ENCODE measurements around the gene CCK. TPM values are rescaled to one million over a fixed set of nuclear protein-coding genes. Genes with fewer than 3 reads are reported as not detected.

The CCK gene
- total and polyA plus RNA-seq, 7 donors = 0.20 to 12.5 (median 6.9) TPM; not detected in 2

GRCh38 chr3:42214064-42214463, 51.9 kb downstream of the CCK start:
- DNase-seq = no peak
- peaks cover 0 to 11% (median 7%) of the 10 kb centered on the region in 4 donors for H3K4me1 ChIP-seq
- H3K27ac ChIP-seq = no peak overlapping the region
- intact Hi-C loops (cut with DNase I) = no loop called here
- H3K36me3 ChIP-seq = peaks cover 0 to 61% (median 7%) of the 10 kb centered on the region in 4 donors
- no peak overlapping the region for H3K4me3 ChIP-seq
- no peaks in the 10 kb centered on the region for H3K27me3 ChIP-seq
- H3K9me3 ChIP-seq = no peaks in the 10 kb centered on the region
- WGBS, 2 donors = 74 to 83% methylated on average over 2 of the region's 2 CpGs
- TF ChIP-seq EP300 (IDR thresholded peaks at IDR 0.05) (no peak), CTCF (IDR thresholded peaks at IDR 0.05) (no peak), POLR2A (IDR thresholded peaks at IDR 0.05) (no peak), POLR2AphosphoS5 (IDR thresholded peaks at IDR 0.05) (no peak)

DNA sequence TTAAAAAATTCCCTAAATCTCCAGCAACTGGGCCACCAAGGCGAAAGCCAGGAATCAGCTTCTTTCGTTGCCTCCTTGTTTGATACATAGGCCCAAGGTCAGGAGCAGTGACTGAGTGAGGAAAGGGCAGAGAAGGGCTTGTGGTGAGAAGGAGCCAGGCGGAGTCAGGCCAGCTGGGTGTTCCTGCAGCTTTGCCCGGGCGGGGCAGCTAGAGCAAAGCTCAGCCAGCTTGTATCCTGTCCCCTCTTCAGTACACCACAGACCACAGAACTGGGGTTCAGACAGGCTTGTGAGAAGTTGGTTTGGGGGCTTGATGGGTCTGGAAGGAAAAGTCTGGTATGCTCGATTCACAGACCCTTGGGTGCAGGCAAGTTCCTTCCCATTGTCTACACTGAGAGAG, 52.6 kb downstream of the CCK start:
- TF ChIP-seq POLR2AphosphoS5 (IDR thresholded peaks at IDR 0.05) (no peak), POLR2A (IDR thresholded peaks at IDR 0.05) (no peak), EP300 (IDR thresholded peaks at IDR 0.05) (no peak), CTCF (IDR thresholded peaks at IDR 0.05) (no peak)
- intact Hi-C loops (cut with DNase I) = no loop called here
- H3K27ac ChIP-seq = no peak overlapping the region
- no peaks in the 10 kb centered on the region for H3K27me3 ChIP-seq
- H3K36me3 ChIP-seq = peaks cover 0 to 61% (median 9%) of the 10 kb centered on the region in 4 donors
- WGBS, 2 donors = 57 to 59% methylated on average over 6 of the region's 6 CpGs
- no peak for DNase-seq
- H3K9me3 ChIP-seq = no peaks in the 10 kb centered on the region
- H3K4me3 ChIP-seq = no peak overlapping the region
- H3K4me1 ChIP-seq = peaks cover 0 to 11% (median 7%) of the 10 kb centered on the region in 4 donors

DNA sequence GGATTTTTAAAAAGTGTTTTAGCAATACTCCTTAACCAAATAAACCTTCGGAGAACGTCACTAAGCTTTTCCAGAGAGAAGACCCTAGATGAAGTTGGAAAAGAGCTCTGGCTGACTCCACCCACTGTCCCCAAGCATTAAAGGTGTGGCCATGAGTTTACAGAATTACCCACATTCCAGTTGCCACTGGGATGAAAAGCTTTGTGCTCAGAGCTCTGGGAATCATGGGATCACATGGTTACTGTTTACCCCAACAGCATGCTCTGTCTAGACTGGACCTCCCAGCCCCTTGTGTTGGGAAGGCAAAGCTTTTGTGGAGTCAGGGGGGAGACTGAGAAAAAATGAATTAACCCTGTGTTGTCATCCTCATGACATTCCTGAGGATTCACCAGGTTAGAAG, 55.3 kb downstream of the CCK start:
- H3K4me1 ChIP-seq = peaks cover 0 to 11% (median 7%) of the 10 kb centered on the region in 4 donors
- no peak overlapping the region for H3K4me3 ChIP-seq
- H3K27me3 ChIP-seq = no peaks in the 10 kb centered on the region
- intact Hi-C loops (cut with DNase I) = no loop called here
- no peaks in the 10 kb centered on the region for H3K9me3 ChIP-seq
- TF ChIP-seq POLR2A (IDR thresholded peaks at IDR 0.05) (no peak), CTCF (IDR thresholded peaks at IDR 0.05) (no peak), EP300 (IDR thresholded peaks at IDR 0.05) (no peak), POLR2AphosphoS5 (IDR thresholded peaks at IDR 0.05) (no peak)
- H3K36me3 ChIP-seq = peaks cover 0 to 70% (median 17%) of the 10 kb centered on the region in 4 donors
- no peak for DNase-seq
- H3K27ac ChIP-seq = no peak overlapping the region
- 49 to 70% methylated on average over 2 of the region's 2 CpGs for WGBS, 2 donors

DNA sequence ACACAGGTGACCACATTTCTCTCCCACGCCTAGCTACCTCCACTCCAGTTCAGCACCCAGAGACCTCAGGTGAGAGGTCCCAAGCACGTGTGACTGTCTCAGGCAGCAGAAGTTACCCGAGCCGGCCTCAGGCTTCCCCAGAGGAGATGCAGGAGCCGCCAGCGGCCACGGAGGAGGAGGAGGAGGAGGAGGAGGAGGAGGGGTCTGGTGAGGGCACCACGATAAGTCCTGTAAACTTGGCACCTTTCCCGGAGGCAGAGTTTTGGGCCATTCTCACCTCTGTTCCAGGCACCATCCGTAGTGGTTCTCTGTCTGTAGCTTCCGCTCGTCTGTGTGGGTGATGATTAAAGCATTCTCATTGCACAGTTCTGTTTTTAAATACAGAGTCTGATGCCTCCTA, 56.1 kb downstream of the CCK start:
- no peaks in the 10 kb centered on the region for H3K9me3 ChIP-seq
- intact Hi-C loops (cut with DNase I) = no loop called here
- peaks cover 0 to 70% (median 20%) of the 10 kb centered on the region in 4 donors for H3K36me3 ChIP-seq
- H3K4me1 ChIP-seq = peaks cover 0 to 9% (median 7%) of the 10 kb centered on the region in 4 donors
- TF ChIP-seq POLR2A (IDR thresholded peaks at IDR 0.05) (no peak), CTCF (IDR thresholded peaks at IDR 0.05) (no peak), POLR2AphosphoS5 (IDR thresholded peaks at IDR 0.05) (no peak), EP300 (IDR thresholded peaks at IDR 0.05) (no peak)
- H3K4me3 ChIP-seq = no peak overlapping the region
- WGBS, 2 donors = 88 to 90% methylated on average over 12 of the region's 12 CpGs
- DNase-seq = no peak
- no peak overlapping the region for H3K27ac ChIP-seq
- no peaks in the 10 kb centered on the region for H3K27me3 ChIP-seq

Small RNA genes within 50 kb of the gene (small RNA-seq; reads per million reads assigned to genes)
- gene RNU4-78P = 0 reads per million in 3 donors

Other genes starting within 250 kb of the CCK start
- gene TRAK1, start 174.8 kb downstream of the CCK start, total RNA-seq = 10 to 100 TPM; 17.6 to 42.7 (median 27.2) TPM
- 10 to 100 TPM; 31.8 to 39.5 (median 37.9) TPM for gene TRAK1, start 174.8 kb downstream of the CCK start, polyA plus RNA-seq
- gene LYZL4, start 144.4 kb upstream of the CCK start, total RNA-seq = not detected
- gene LYZL4, start 144.4 kb upstream of the CCK start, polyA plus RNA-seq = not detected
- gene VIPR1, start 236.5 kb upstream of the CCK start, total RNA-seq = 1 to 10 TPM; 2.6 to 9.6 (median 5.8) TPM
- 10 to 100 TPM; 24.5 to 50.6 (median 43.8) TPM for gene VIPR1, start 236.5 kb upstream of the CCK start, polyA plus RNA-seq

All from sigmoid colon (tissue), 7 donors.